GM12878 (cell line): ENCODE results near the gene KCNRG. TPM values are rescaled to one million over a fixed set of nuclear protein-coding genes. Genes with fewer than 3 reads are reported as not detected.

ENCODE experiments used
- ATAC-seq: fragments of 200-7000 bp; cut with Tn5 transposase; 3 replicates; pipeline ENCODE4 v1.9.1; 2020; ENCODE audit warnings: mild to moderate bottlenecking, moderate library complexity
- Bru-seq: library from RNA; stranded (reverse); fragments of 400-500 nt; gene quantifications from one replicate; lab custom pipeline; 2021; lab: Mats Ljungman, UMichigan
- BruChase-seq, 2 experiments: library from RNA; stranded (reverse); fragments of 400-500 nt; gene quantifications; one replicate each; lab custom pipeline; 2021; lab: Mats Ljungman, UMichigan
- BruUV-seq: library from RNA; stranded (reverse); fragments of 400-500 nt; replicated peaks from 2 replicates; lab custom pipeline; 2021; lab: Mats Ljungman, UMichigan
- CTCF ChIA-PET: fragments of 300-600 bp; sonication (Branson Sonifier 250); formaldehyde crosslinking; extraction: SDS; loops from one replicate; lab custom pipeline; 2021; ENCODE audit warnings: inconsistent platforms; lab: Yijun Ruan, JAX
- POLR2A ChIA-PET: fragments of 350-600 bp; formaldehyde crosslinking; extraction: SDS; loops from one replicate; lab custom pipeline; 2021; ENCODE audit warnings: inconsistent platforms; lab: Charles Lee
- RAD21 ChIA-PET: fragments of 300-600 bp; sonication (Branson Sonifier 250); formaldehyde crosslinking; loops from one replicate; lab custom pipeline; 2023; ENCODE audit warnings: antibody characterized with exemption; ENCODE audit not compliant: unreplicated experiment; lab: Charles Lee
- SMC1A ChIA-PET: fragments of 300-600 bp; sonication (Branson Sonifier 250); formaldehyde crosslinking; loops from one replicate; lab custom pipeline; 2023; ENCODE audit not compliant: unreplicated experiment, uncharacterized antibody; lab: Charles Lee
- DNase-seq: peaks from one replicate; pipeline ENCODE4 v3.0.0-alpha.2; 2011; ENCODE audit warnings: low read depth, low spot score
- FAIRE-seq: peaks from 3 replicates; lab custom pipeline; 2011; peaks lifted over from hg19 to GRCh38; lab: Jason Lieb, UNC
- H2AFZ ChIP-seq: 2 replicates; pipeline ENCODE4 v1.6.0; 2011; ENCODE audit warnings: low read depth, low read length, control low read depth; ENCODE audit not compliant: control insufficient read depth
- H3K27ac ChIP-seq: 2 replicates; pipeline ENCODE4 v1.5.1; 2011; ENCODE audit warnings: control low read depth; ENCODE audit not compliant: control insufficient read depth, insufficient read depth
- H3K27me3 ChIP-seq, 2 experiments: replicated peaks in 1 of 2; 2 replicates each; pipeline versions ENCODE4 v1.6.0 to v1.6.1; 2011; ENCODE audit warnings: low read length in 1 of 2; ENCODE audit not compliant: control insufficient read depth in 2 of 2, insufficient read depth in 2 of 2
- H3K36me3 ChIP-seq, 2 experiments: 2 replicates each; pipeline ENCODE4 v1.5.1; 2011; ENCODE audit warnings: low read length in 1 of 2; ENCODE audit not compliant: control insufficient read depth in 2 of 2, insufficient read depth in 2 of 2
- H3K4me1 ChIP-seq: 2 replicates; pipeline ENCODE4 v1.6.1; 2011; ENCODE audit warnings: mild to moderate bottlenecking, low read length, moderate library complexity, mixed read lengths; ENCODE audit not compliant: control insufficient read depth, insufficient read depth
- H3K4me2 ChIP-seq: 2 replicates; pipeline ENCODE4 v1.6.0; 2011; ENCODE audit warnings: control low read depth; ENCODE audit not compliant: control insufficient read depth, insufficient read depth
- H3K4me3 ChIP-seq: fragments of 200-600 bp; sonication (generic); 2 replicates; pipeline ENCODE4 v1.5.1; 2016
- H3K79me2 ChIP-seq: 2 replicates; pipeline ENCODE4 v1.6.0; 2011; ENCODE audit warnings: low read length; ENCODE audit not compliant: control insufficient read depth, insufficient read depth
- H3K9ac ChIP-seq: 2 replicates; pipeline ENCODE4 v1.8.0; 2011; ENCODE audit warnings: low read length, control low read depth, mixed read lengths; ENCODE audit not compliant: control insufficient read depth, insufficient read depth
- H3K9me3 ChIP-seq: replicated peaks from 3 replicates; pipeline ENCODE4 v1.5.1; 2011; ENCODE audit warnings: mild to moderate bottlenecking, low read length; ENCODE audit not compliant: control insufficient read depth, insufficient read depth
- H4K20me1 ChIP-seq: 2 replicates; pipeline ENCODE4 v1.6.0; 2011; ENCODE audit not compliant: control insufficient read depth, insufficient read depth
- CBX5 ChIP-seq: sonication (generic); IDR thresholded peaks from 2 replicates; pipeline ENCODE4 v1.6.1; 2016; ENCODE audit warnings: low read depth, moderate library complexity, mild to moderate bottlenecking, inconsistent platforms
- HDAC6 ChIP-seq: fragments of 200-600 bp; sonication (generic); IDR thresholded peaks from one replicate; pipeline ENCODE4 v1.8.0; 2017; ENCODE audit warnings: antibody characterized with exemption; ENCODE audit not compliant: unreplicated experiment
- NFYA ChIP-seq: IDR thresholded peaks from 2 replicates; pipeline ENCODE4 v1.6.1; 2011; ENCODE audit warnings: low read depth, mild to moderate bottlenecking, low read length, improper control_type of control experiment, borderline replicate concordance
- RAD21 ChIP-seq: IDR thresholded peaks from 2 replicates; pipeline ENCODE4 v1.6.1; 2011; ENCODE audit warnings: mild to moderate bottlenecking, low read depth, low read length, moderate library complexity; ENCODE audit not compliant: insufficient read depth
- TARDBP ChIP-seq: IDR thresholded peaks from 2 replicates; pipeline ENCODE4 v1.6.1; 2016; ENCODE audit warnings: borderline replicate concordance
- TBL1XR1 ChIP-seq: IDR thresholded peaks from 2 replicates; pipeline ENCODE4 v1.6.1; 2012; ENCODE audit warnings: low read depth, low read length, improper control_type of control experiment
- WGBS: methylation state at CpG from one replicate; pipeline ENCODE4 v1.1.6; 2016; ENCODE audit warnings: low lambda C conversion rate; ENCODE audit not compliant: insufficient replicate concordance, insufficient coverage; ENCODE audit errors: missing lambda C conversion rate; 5-methylcytosine and 5-hydroxymethylcytosine counted together
- in situ Hi-C: fragments of 300-500 bp; cut with MboI; formaldehyde crosslinking; loops from 9 replicates; pipeline ENCODE4 v1.14.3; 2018; ENCODE audit warnings: mixed read lengths
- intact Hi-C: fragments of 100-400 bp; cut with micrococcal nuclease; formaldehyde crosslinking; loops from one replicate; pipeline ENCODE4 v1.14.2; 2022; ENCODE audit not compliant: unreplicated experiment
- long read RNA-seq, 2 experiments: library from polyadenylated mRNA; unstranded; transcript quantifications; one replicate each; pipeline ENCODE4 v2.0.0, GENCODE V29; 2019 to 2020
- polyA minus RNA-seq, 3 experiments: library from RNA; depleted of rRNA, polyadenylated mRNA; stranded (reverse); fragments of >200 nt; gene quantifications; 2 replicates each; pipeline ENCODE4 v1.2.3, GENCODE V29; 2011
- polyA plus RNA-seq, 11 experiments: library from polyadenylated mRNA; depleted of rRNA in 4 of 11; unstranded in 6 of 11; stranded (reverse) in 5 of 11; fragments of >200 nt; fragmentation: Nextera tagmentation in 4 of 11; fragmentation: Illumina TruSeq in 1 of 11; extraction: Ambion mirVana in 4 of 11; extraction: Trizol in 1 of 11; gene quantifications; 1 replicate in 1 of 11; 2 replicates in 10 of 11; pipeline versions ENCODE4 v1.2.1 to v1.2.3, GENCODE V29; 2011 to 2016; ENCODE audit warnings: inconsistent platforms in 2 of 11, missing spikeins in 2 of 11, low read depth in 1 of 11
- total RNA-seq, 4 experiments: library from RNA; depleted of rRNA in 3 of 4; stranded (reverse); fragments of >200 nt in 3 of 4; fragmentation: Illumina TruSeq in 1 of 4; extraction: Trizol in 1 of 4; gene quantifications; 2 replicates each; pipeline versions ENCODE4 v1.2.1 to v1.2.3, GENCODE V29; 2013 to 2021

The KCNRG gene, protein sequence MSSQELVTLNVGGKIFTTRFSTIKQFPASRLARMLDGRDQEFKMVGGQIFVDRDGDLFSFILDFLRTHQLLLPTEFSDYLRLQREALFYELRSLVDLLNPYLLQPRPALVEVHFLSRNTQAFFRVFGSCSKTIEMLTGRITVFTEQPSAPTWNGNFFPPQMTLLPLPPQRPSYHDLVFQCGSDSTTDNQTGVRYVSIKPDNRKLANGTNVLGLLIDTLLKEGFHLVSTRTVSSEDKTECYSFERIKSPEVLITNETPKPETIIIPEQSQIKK
- total RNA-seq (2013; cell fraction: nucleolus; rRNA removed) = 4.7 and 6.5 TPM in 2 replicates
- total RNA-seq (2014; rRNA removed) (0.62 and 1.6 TPM in 2 replicates), total RNA-seq (2014; rRNA removed; fragmentation: Illumina TruSeq; extraction: Trizol) (1.4 and 1.6 TPM in 2 replicates), total RNA-seq (2021) (0.27 and 0.44 TPM in 2 replicates), polyA plus RNA-seq (2011; rRNA removed) (1.2 and 1.5 TPM in 2 replicates), polyA plus RNA-seq (2014; fragmentation: Illumina TruSeq; extraction: Trizol) (1.0 and 2.1 TPM in 2 replicates), polyA plus RNA-seq (2014; fragmentation: Nextera tagmentation; extraction: Ambion mirVana) (under 1 TPM; 0.45 to 0.53 TPM), polyA plus RNA-seq (2014; rRNA removed) (1.1 and 1.4 TPM in 2 replicates), polyA plus RNA-seq (2016; fragmentation: Nextera tagmentation; extraction: Ambion mirVana) (under 1 TPM; 0.37 to 0.40 TPM), polyA minus RNA-seq (2011; rRNA and poly(A)+ RNA removed) (6.0 and 7.4 TPM in 2 replicates), Bru-seq, nascent RNA (percentile 63 among the genes with signal in this experiment), BruChase-seq, experiment 1, labeled RNA remaining after a 6-hour chase (percentile 53 among the genes with signal in this experiment), BruChase-seq, experiment 2, labeled RNA remaining after a 2-hour chase (percentile 60 among the genes with signal in this experiment)
- 0.37 TPM for polyA plus RNA-seq (2011; ENCODE audit: low read depth)
- polyA plus RNA-seq (2011; cell fraction: cytosol; rRNA removed) = 0.70 and 1.2 TPM in 2 replicates
- 0.85 and 0.95 TPM in 2 replicates for polyA plus RNA-seq (2011; cell fraction: nucleus; rRNA removed)
- polyA plus RNA-seq (2012) = 0.49 and 0.54 TPM in 2 replicates
- 0.94 and 1.2 TPM in 2 replicates for polyA minus RNA-seq (2011; cell fraction: cytosol; rRNA and poly(A)+ RNA removed)
- polyA minus RNA-seq (2011; cell fraction: nucleus; rRNA and poly(A)+ RNA removed) = 2.4 and 3.1 TPM in 2 replicates
- long read RNA-seq, experiment 1 = 0 reads
- long read RNA-seq, experiment 2, partial matches to known transcripts = 0 of 5 reads
- long read RNA-seq, experiment 2, other reads (novel, unspliced or antisense) = 5 of 5 reads

DNA sequence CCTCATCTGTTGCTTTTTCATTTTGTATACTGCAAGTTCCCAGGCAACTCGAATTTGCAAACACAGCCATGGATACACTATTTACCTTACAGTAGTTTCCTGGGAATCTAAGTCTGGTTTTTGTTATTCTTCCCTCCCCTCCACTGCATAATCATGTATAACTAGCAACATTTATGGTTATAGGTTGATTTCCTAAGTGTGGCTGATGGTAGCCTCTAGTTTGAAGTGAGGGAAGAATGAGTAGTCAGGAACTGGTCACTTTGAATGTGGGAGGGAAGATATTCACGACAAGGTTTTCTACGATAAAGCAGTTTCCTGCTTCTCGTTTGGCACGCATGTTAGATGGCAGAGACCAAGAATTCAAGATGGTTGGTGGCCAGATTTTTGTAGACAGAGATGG, at the start of gene KCNRG:
Gene KCNRG, plus strand, starts transcription at position 187 of the 400 bp plus-strand sequence. Its CDS starts 50 bp downstream, at position 237.
- no peak within 1 kb of the TSS for H3K27ac ChIP-seq
- H3K4me3 ChIP-seq = no peak within 1 kb of the TSS
- CTCF ChIA-PET = interaction anchor here (1.6 kb wide), 1 partner anchor 18 kb away, joined by 5 read pairs; the partner anchor contains the start of gene TRIM13
- H3K4me1 ChIP-seq = no peaks in the 10 kb centered on the region
- H4K20me1 ChIP-seq = no peaks in the 10 kb centered on the region
- DNase-seq (no peak), ATAC-seq (no peak), FAIRE-seq (no peak)
- 78% methylated on average over 5 of the region's 5 CpGs for WGBS
- H3K27me3 ChIP-seq = no peaks in the 10 kb centered on the region
- RAD21 ChIA-PET = no interaction called here
- no peak for TF ChIP-seq RAD21
- no peak for TF ChIP-seq HDAC6
- no peak for TF ChIP-seq CBX5
- no peak for TF ChIP-seq TARDBP
- no peak for TF ChIP-seq NFYA
- no peak for TF ChIP-seq TBL1XR1
- POLR2A ChIA-PET = no interaction called here
- intact Hi-C loops (no loop called here), in situ Hi-C loops (no loop called here)
- H3K36me3 ChIP-seq = peaks cover 0 to 17% of the 10 kb centered on the region in 2 experiments; a peak in 3 of 4 replicates
- SMC1A ChIA-PET = interaction anchor here (1.0 kb wide), 1 partner anchor 19 kb away, joined by 3 read pairs; no protein-coding TSS in a partner anchor
- H2AFZ ChIP-seq = no peak within 1 kb of the TSS
- H3K9me3 ChIP-seq = no peaks in the 10 kb centered on the region
- no peak within 1 kb of the TSS for H3K4me2 ChIP-seq
- H3K79me2 ChIP-seq = peaks cover 1% of the 10 kb centered on the region
- H3K9ac ChIP-seq = no peak within 1 kb of the TSS
- BruUV-seq = no TSS peak
